ENCODE data around the gene SLC35B2. TPM values are rescaled to one million over a fixed set of nuclear protein-coding genes. Genes with fewer than 3 reads are reported as not detected.

The SLC35B2 gene
- total RNA-seq, 1 experiment from 2014 or later: 28.9 TPM

- TF ChIP-seq, protein P1, sequence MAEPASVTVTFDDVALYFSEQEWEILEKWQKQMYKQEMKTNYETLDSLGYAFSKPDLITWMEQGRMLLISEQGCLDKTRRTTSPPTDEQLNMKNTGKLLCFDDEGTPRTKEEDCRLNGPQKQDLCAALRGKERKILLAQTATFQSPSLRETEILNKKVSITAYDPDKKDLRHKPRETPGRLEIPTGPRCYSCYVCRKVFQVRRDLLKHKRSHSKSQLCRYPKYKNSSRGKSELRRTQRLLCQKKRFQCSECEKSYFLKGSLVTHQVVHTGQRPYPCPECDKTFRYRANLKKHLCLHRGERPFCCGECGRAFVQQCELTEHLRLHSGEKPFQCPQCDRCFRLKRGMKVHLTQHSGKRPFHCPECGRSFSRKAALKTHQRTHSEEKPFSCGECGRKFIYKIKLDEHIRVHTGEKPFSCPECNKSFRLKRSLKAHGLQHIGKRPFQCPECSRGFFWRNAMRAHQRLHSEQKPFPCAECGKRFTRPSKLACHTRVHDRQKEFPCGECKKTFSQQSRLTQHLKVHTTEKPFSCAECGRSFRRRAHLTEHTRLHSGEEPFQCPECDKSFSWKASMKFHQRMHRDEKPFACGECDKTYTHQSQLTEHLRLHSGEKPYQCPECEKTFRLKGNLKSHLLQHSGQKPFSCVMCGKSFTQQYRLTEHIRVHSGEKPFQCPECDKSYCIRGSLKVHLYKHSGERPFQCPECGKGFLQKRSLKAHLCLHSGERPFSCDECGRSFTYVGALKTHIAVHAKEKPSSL (CRISPR knock-in tag; conservative IDR thresholded peaks at IDR 0.05): no peak
- TF ChIP-seq ZNF416 (CRISPR knock-in tag; IDR thresholded peaks at IDR 0.05) (no peak), ZBTB21 (CRISPR knock-in tag; IDR thresholded peaks at IDR 0.05; ENCODE audit: borderline replicate concordance) (0 out of 2 replicates have a peak, but pooled peaks have one; percentile 29), MAX (CRISPR knock-in tag; IDR thresholded peaks at IDR 0.05) (peak; percentile 72; the same call in 1 of the 2 replicates), ETV6 (CRISPR knock-in tag; IDR thresholded peaks at IDR 0.05) (no peak), CTCF (IDR thresholded peaks at IDR 0.05) (no peak), SP1 (CRISPR knock-in tag; conservative IDR thresholded peaks at IDR 0.05) (0 out of 2 replicates have a peak, but pooled peaks have one; percentile 10), OVOL2 (CRISPR knock-in tag; IDR thresholded peaks at IDR 0.05; ENCODE audit: borderline replicate concordance) (no peak), ELF4 (CRISPR knock-in tag; IDR thresholded peaks at IDR 0.05; ENCODE audit: low read depth) (no peak), ZBTB43 (CRISPR knock-in tag; IDR thresholded peaks at IDR 0.05) (no peak), MXD4 (CRISPR knock-in tag; IDR thresholded peaks at IDR 0.05; ENCODE audit: borderline replicate concordance) (no peak), NR3C1 (CRISPR knock-in tag; conservative IDR thresholded peaks at IDR 0.05; ENCODE audit: low read depth) (no peak), JAZF1 (CRISPR knock-in tag; IDR thresholded peaks at IDR 0.05) (no peak), PRRX2 (CRISPR knock-in tag; IDR thresholded peaks at IDR 0.05) (no peak), ESRRA (CRISPR knock-in tag; IDR thresholded peaks at IDR 0.05; ENCODE audit: borderline replicate concordance) (0 out of 2 replicates have a peak, but pooled peaks have one; percentile 45), ZNF232 (CRISPR knock-in tag; IDR thresholded peaks at IDR 0.05) (no peak), TEAD1 (CRISPR knock-in tag; IDR thresholded peaks at IDR 0.05) (peak; percentile 55; the same call in 1 of the 2 replicates), ATF1 (CRISPR knock-in tag; IDR thresholded peaks at IDR 0.05) (no peak), IRF2 (CRISPR knock-in tag; IDR thresholded peaks at IDR 0.05; ENCODE audit: borderline replicate concordance, low read depth) (no peak), E2F1 (CRISPR knock-in tag; IDR thresholded peaks at IDR 0.05) (no peak)
- TF ChIP-seq, protein P2, sequence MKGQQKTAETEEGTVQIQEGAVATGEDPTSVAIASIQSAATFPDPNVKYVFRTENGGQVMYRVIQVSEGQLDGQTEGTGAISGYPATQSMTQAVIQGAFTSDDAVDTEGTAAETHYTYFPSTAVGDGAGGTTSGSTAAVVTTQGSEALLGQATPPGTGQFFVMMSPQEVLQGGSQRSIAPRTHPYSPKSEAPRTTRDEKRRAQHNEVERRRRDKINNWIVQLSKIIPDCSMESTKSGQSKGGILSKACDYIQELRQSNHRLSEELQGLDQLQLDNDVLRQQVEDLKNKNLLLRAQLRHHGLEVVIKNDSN (CRISPR knock-in tag; IDR thresholded peaks at IDR 0.05): no peak
- TF ChIP-seq, protein P3, sequence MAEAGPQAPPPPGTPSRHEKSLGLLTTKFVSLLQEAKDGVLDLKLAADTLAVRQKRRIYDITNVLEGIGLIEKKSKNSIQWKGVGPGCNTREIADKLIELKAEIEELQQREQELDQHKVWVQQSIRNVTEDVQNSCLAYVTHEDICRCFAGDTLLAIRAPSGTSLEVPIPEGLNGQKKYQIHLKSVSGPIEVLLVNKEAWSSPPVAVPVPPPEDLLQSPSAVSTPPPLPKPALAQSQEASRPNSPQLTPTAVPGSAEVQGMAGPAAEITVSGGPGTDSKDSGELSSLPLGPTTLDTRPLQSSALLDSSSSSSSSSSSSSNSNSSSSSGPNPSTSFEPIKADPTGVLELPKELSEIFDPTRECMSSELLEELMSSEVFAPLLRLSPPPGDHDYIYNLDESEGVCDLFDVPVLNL (CRISPR knock-in tag; IDR thresholded peaks at IDR 0.05; ENCODE audit: borderline replicate concordance, low read depth): no peak
- TF ChIP-seq, protein P4, sequence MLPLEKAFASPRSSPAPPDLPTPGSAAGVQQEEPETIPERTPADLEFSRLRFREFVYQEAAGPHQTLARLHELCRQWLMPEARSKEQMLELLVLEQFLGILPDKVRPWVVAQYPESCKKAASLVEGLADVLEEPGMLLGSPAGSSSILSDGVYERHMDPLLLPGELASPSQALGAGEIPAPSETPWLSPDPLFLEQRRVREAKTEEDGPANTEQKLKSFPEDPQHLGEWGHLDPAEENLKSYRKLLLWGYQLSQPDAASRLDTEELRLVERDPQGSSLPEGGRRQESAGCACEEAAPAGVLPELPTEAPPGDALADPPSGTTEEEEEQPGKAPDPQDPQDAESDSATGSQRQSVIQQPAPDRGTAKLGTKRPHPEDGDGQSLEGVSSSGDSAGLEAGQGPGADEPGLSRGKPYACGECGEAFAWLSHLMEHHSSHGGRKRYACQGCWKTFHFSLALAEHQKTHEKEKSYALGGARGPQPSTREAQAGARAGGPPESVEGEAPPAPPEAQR (CRISPR knock-in tag; IDR thresholded peaks at IDR 0.05): no peak
- TF ChIP-seq, protein P5, sequence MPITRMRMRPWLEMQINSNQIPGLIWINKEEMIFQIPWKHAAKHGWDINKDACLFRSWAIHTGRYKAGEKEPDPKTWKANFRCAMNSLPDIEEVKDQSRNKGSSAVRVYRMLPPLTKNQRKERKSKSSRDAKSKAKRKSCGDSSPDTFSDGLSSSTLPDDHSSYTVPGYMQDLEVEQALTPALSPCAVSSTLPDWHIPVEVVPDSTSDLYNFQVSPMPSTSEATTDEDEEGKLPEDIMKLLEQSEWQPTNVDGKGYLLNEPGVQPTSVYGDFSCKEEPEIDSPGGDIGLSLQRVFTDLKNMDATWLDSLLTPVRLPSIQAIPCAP (CRISPR knock-in tag; IDR thresholded peaks at IDR 0.05): no peak
- TF ChIP-seq, protein P6, sequence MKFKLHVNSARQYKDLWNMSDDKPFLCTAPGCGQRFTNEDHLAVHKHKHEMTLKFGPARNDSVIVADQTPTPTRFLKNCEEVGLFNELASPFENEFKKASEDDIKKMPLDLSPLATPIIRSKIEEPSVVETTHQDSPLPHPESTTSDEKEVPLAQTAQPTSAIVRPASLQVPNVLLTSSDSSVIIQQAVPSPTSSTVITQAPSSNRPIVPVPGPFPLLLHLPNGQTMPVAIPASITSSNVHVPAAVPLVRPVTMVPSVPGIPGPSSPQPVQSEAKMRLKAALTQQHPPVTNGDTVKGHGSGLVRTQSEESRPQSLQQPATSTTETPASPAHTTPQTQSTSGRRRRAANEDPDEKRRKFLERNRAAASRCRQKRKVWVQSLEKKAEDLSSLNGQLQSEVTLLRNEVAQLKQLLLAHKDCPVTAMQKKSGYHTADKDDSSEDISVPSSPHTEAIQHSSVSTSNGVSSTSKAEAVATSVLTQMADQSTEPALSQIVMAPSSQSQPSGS (CRISPR knock-in tag; IDR thresholded peaks at IDR 0.05; ENCODE audit: borderline replicate concordance, low read depth): no peak
Observed at GRCh38 chr6:44217332-44218143, 39.8 kb downstream of the SLC35B2 start (continued).
